NCI-H2029 (cell line): ENCODE measurements around the gene PKNOX2.

Experiments
- DNase-seq: peaks from one replicate; lab custom pipeline; 2025; lab: John Stamatoyannopoulos, UW

PKNOX2 gene

GRCh38 chr11:125155100-125155444 lies 9.5 kb upstream of the PKNOX2 start:
- DNase-seq: no peak

GRCh38 chr11:125155767-125156166 lies 8.8 kb upstream of the PKNOX2 start:
- no peak for DNase-seq

GRCh38 chr11:125156346-125157117 lies 8.0 kb upstream of the PKNOX2 start:
- no peak for DNase-seq

GRCh38 chr11:125157118-125157733 lies 7.3 kb upstream of the PKNOX2 start:
- no peak for DNase-seq

GRCh38 chr11:125157953-125158680 lies 6.4 kb upstream of the PKNOX2 start:
- no peak for DNase-seq

- no peak for DNase-seq
These were observed 1.8 kb upstream of the PKNOX2 start for GRCh38 chr11:125162743-125163142.

- no peak for DNase-seq
These were observed 1.0 kb upstream of the PKNOX2 start for GRCh38 chr11:125163431-125164063.

- no peak for DNase-seq
These were observed 495 bp upstream of the PKNOX2 start for GRCh38 chr11:125164091-125164421.

GRCh38 chr11:125165111-125165842 lies 726 bp downstream of the PKNOX2 start:
- no peak for DNase-seq

GRCh38 chr11:125165843-125166763 lies 1.6 kb downstream of the PKNOX2 start:
- DNase-seq: no peak

- no peak for DNase-seq
These were observed 2.3 kb downstream of the PKNOX2 start for GRCh38 chr11:125166764-125167291.

- no peak for DNase-seq
These were observed 2.9 kb downstream of the PKNOX2 start for GRCh38 chr11:125167292-125167953.

- no peak for DNase-seq
These were observed 3.6 kb downstream of the PKNOX2 start for GRCh38 chr11:125167954-125168835.

GRCh38 chr11:125168918-125169456 lies 4.4 kb downstream of the PKNOX2 start:
- DNase-seq: no peak

- no peak for DNase-seq
These were observed 5.5 kb downstream of the PKNOX2 start for GRCh38 chr11:125170001-125170509.

- no peak for DNase-seq
These were observed 6.0 kb downstream of the PKNOX2 start for GRCh38 chr11:125170510-125171031.

- no peak for DNase-seq
These were observed 7.4 kb downstream of the PKNOX2 start for GRCh38 chr11:125171974-125172373.

- no peak for DNase-seq
These were observed 8.5 kb downstream of the PKNOX2 start for GRCh38 chr11:125173027-125173426.
